A549 (cell line): ENCODE results near the gene OSBPL6.

Experiments used
- CTCF ChIP-seq: fragments of >200 bp; sonication (Bioruptor Twin); formaldehyde crosslinking; IDR thresholded peaks from 3 replicates; pipeline ENCODE4 v1.5.1; 2016
- REST ChIP-seq: fragments of 200-600 bp; sonication (generic); IDR thresholded peaks from 2 replicates; pipeline ENCODE4 v1.6.1; 2016; ENCODE audit warnings: antibody characterized with exemption, mild to moderate bottlenecking, moderate library complexity
- RFX5 ChIP-seq: fragments of 450-650 bp; IDR thresholded peaks from 2 replicates; pipeline ENCODE4 v1.7.1; 2014; ENCODE audit warnings: antibody characterized with exemption, mild to moderate bottlenecking, moderate library complexity

GRCh38 chr2:178243961-178244360 is 49.6 kb downstream of the OSBPL6 start:
- TF ChIP-seq CTCF (no peak), REST (no peak), RFX5 (no peak)
